DND-41 (cell line): ENCODE measurements around the gene SLC7A7.

Experiments
- CTCF ChIP-seq: IDR thresholded peaks from 2 replicates; pipeline ENCODE4 v1.5.1; 2012; ENCODE audit warnings: borderline replicate concordance, low read length, moderate library complexity, mild to moderate bottlenecking; ENCODE audit not compliant: poor library complexity, severe bottlenecking; ENCODE audit errors: extremely low read depth
- EZH2 ChIP-seq: IDR thresholded peaks from 3 replicates; pipeline ENCODE4 v1.6.1; 2012; ENCODE audit warnings: borderline replicate concordance, low read depth, mild to moderate bottlenecking, moderate library complexity, low read length, inconsistent platforms; ENCODE audit not compliant: severe bottlenecking

GRCh38 chr14:22821193-22822015 is 6.2 kb upstream of the SLC7A7 start:
- TF ChIP-seq CTCF (no peak), EZH2 (no peak)
